Measurements from ENCODE around the gene STARD3.
"Not testable (repeated sequence)": the region's sequence is repeated elsewhere in the genome, so short reads cannot be mapped to it uniquely, and the experiment has no call there.

The STARD3 gene

DNA sequence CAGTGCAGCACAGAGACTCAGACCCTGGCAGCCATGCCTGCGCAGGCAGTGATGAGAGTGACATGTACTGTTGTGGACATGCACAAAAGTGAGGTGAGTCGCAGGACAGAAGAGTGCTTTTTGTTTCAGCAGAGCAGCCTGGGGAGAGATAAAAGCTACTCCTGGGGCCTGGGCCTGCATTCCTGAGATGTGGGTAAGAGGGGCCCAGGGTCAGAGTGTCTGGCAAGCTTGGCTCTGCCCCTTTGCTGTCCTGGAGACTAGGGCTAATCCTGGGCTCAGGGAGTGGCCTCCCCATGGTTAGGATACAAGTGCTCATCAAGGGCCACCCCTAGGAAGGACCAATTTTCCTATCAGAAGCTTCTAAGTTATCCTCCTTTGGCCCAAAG is 58.1 kb downstream of the STARD3 start:
- no peak for DNase-seq (ENCODE audit: low spot score)

DNA sequence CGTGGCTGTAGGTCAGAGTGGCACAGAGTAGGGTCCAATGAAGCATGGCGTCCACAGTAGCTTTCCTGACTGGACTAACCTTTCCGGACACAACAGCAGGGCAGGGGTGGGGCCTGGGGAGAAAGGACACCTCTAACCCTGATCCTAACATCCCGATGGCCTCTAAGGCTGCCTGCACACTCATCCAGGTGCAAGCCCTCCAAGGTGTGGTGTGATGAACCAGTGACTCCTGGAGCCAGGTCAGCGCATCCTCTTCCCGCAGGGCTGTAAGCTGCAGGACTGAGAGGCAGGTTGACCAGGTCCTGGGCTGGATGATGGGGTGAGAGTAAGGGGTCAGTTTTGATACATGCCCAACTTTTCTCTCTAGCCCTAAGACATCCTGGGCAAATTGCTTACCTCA is 59.8 kb downstream of the STARD3 start:
- no peak for DNase-seq (ENCODE audit: low spot score)

GRCh38 chr17:39697961-39698360 is 61.0 kb downstream of the STARD3 start:
- DNase-seq (ENCODE audit: low spot score): no peak

- DNase-seq (ENCODE audit: low spot score): not testable (repeated sequence)
These were observed 62.3 kb downstream of the STARD3 start for GRCh38 chr17:39699157-39699817.

DNA sequence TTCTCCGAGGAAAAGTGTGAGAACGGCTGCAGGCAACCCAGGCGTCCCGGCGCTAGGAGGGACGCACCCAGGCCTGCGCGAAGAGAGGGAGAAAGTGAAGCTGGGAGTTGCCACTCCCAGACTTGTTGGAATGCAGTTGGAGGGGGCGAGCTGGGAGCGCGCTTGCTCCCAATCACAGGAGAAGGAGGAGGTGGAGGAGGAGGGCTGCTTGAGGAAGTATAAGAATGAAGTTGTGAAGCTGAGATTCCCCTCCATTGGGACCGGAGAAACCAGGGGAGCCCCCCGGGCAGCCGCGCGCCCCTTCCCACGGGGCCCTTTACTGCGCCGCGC is 62.8 kb downstream of the STARD3 start, which contains the start of gene ERBB2:
TSS of gene ERBB2 (plus strand) at position 247 of the 330 bp plus-strand sequence. CDS start 175 bp downstream, outside the sequence.
- DNase-seq (ENCODE audit: low spot score): peak; percentile 78

DNA sequence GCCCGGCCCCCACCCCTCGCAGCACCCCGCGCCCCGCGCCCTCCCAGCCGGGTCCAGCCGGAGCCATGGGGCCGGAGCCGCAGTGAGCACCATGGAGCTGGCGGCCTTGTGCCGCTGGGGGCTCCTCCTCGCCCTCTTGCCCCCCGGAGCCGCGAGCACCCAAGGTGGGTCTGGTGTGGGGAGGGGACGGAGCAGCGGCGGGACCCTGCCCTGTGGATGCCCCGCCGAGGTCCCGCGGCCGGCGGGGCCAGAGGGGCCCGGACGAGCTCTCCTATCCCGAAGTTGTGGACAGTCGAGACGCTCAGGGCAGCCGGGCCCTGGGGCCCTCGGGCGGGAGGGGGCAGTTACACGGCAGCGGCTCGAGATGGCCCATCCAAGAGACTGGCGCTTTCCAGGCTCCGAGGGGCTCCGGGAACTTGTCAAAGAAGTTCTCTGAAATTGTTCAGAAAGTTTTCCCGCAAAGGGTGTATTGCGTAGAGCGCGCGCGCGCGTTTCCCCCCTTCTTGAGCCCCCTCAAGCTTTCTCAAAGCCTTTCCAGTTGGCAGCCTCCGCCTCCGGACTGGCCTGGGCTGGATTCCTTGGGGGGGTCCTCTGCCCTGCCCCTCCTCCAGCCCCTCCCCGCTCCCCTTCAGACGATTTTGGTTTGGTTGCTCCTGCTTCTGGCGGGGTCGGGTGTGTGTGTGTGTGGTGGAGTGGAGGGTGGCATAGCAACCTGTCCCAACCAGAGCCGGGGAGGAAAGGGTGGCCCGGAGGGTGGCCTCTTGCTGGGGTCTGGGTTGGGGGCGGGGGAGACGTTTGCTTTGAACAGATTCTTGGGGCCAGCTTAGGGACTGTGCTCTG is 63.4 kb downstream of the STARD3 start:
- no peak for DNase-seq (ENCODE audit: low spot score)

GRCh38 chr17:39701012-39701783 is 64.3 kb downstream of the STARD3 start:
- DNase-seq (ENCODE audit: low spot score): peak; percentile 59

DNA sequence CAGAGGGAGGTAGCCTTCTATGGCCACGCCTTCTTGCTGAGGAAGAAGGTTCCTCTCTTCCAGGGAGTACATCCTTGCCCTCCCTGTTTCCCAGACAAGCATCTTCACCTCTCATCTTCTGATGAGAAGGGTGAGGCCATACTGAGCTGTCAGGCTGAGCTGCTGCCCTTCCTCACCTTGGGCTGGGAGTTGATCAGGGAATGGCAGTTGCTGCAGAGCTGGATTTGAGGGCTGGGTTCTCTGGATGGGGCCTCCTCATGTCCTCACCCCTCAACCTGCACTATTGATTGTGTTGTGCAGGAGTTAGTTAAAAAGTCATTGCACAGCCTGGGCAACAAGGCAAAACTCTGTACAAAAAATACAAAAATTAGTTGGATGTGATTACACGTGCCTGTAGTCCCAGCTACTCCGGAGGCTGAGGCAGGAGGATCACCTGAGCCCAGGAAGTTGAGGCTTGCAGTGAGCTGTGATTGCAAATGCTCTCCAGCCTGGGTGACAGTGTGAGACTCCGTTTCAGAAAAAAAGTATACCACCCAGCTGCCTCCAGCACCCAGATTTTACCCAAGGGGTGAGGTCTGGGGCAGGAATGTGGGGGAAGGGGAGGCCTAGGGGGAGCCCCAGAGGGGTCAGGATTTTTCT is 65.0 kb downstream of the STARD3 start:
- no peak for DNase-seq (ENCODE audit: low spot score)

- peak; percentile 68 for DNase-seq (ENCODE audit: low spot score)
These were observed 66.3 kb downstream of the STARD3 start for GRCh38 chr17:39702901-39703893.

- no peak for DNase-seq (ENCODE audit: low spot score)
These were observed 67.0 kb downstream of the STARD3 start for GRCh38 chr17:39703913-39704312.

- DNase-seq (ENCODE audit: low spot score): no peak
These were observed 68.0 kb downstream of the STARD3 start for GRCh38 chr17:39704821-39705551.

GRCh38 chr17:39705786-39706348 is 68.9 kb downstream of the STARD3 start:
- no peak for DNase-seq (ENCODE audit: low spot score)

DNA sequence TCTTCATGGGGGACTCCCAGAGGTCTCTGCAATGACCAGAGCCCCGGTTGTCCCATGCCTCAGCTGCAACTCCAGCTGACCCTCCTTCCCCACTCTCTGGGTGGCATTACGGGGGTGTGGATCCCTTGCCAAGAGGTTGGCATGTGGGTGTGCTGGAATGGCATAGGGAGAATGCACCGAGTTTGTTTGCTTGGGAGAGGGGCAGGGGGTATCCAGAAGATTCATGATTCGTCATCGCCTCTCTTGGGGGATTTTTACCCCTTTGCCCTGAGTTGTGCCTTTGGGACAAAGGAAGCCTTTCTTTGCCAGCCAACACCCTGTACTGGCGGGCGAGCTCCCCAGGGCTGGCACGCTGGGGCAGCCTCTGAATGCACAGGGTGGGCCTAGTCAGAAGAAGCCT is 69.4 kb downstream of the STARD3 start:
- no peak for DNase-seq (ENCODE audit: low spot score)

GRCh38 chr17:39706921-39707337 is 70.0 kb downstream of the STARD3 start:
- DNase-seq (ENCODE audit: low spot score): no peak

GRCh38 chr17:39709319-39709997 is 72.5 kb downstream of the STARD3 start:
- DNase-seq (ENCODE audit: low spot score): no peak

- DNase-seq (ENCODE audit: low spot score): no peak
These were observed 73.3 kb downstream of the STARD3 start for GRCh38 chr17:39709998-39710964.

DNA sequence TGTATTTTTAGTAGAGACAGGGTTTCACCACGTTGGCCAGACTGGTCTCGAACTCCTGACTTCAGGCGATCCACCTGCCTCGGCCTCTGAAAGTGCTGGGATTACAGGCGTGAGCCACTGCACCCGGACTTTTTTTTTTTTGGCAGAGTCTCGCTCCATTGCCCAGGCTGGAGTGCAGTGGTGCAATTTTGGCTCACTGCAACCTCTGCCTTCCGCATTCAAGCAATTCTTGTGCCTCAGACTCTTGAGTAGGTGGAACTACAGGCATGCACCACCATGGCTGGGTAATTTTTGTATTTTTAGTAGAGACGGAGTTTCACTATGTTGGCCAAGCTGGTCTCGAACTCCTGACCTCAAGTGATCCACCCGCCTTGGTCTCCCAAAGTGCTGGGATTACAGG is 74.1 kb downstream of the STARD3 start:
- DNase-seq (ENCODE audit: low spot score): not testable (repeated sequence)

- DNase-seq (ENCODE audit: low spot score): no peak
These were observed 74.9 kb downstream of the STARD3 start for GRCh38 chr17:39711851-39712250.

Data from HuH-7 (cell line).